HEK293 (cell line): Measurements from ENCODE around the gene IGLL1.
A peak's percentile ranks its signal among the peaks of the same experiment; 100 is the strongest.
"Not testable (repeated sequence)": the region's sequence is repeated elsewhere in the genome, so short reads cannot be mapped to it uniquely, and the experiment has no call there.

Experiments used
- CTCF ChIA-PET: fragments of 350-600 bp; formaldehyde crosslinking; extraction: SDS; loops from one replicate; lab custom pipeline; 2021; ENCODE audit warnings: antibody characterized with exemption; lab: Yijun Ruan, JAX
- POLR2A ChIA-PET: fragments of 300-600 bp; formaldehyde crosslinking; extraction: SDS; loops from one replicate; lab custom pipeline; 2020; ENCODE audit warnings: antibody characterized with exemption, inconsistent platforms; lab: Yijun Ruan, JAX
- H3K27ac ChIP-seq: fragments of 200-500 bp; sonication (Bioruptor generic); 2 replicates; pipeline ENCODE4 v1.5.1; 2014; ENCODE audit warnings: low read depth, low read length, control low read depth, inconsistent platforms; ENCODE audit errors: extremely low read depth
- H3K36me3 ChIP-seq, 2 experiments: fragments of 200-500 bp in 1 of 2; sonication (Bioruptor generic) in 1 of 2; 1 replicate in 1 of 2; 2 replicates in 1 of 2; pipeline ENCODE4 v1.5.1; 2014 to 2017; ENCODE audit warnings: inconsistent platforms in 2 of 2, low read length in 2 of 2; ENCODE audit not compliant: control insufficient read depth in 2 of 2, insufficient read depth in 1 of 2
- H3K4me1 ChIP-seq: fragments of 200-500 bp; sonication (Bioruptor generic); 2 replicates; pipeline ENCODE4 v1.5.1; 2014; ENCODE audit warnings: mild to moderate bottlenecking, low read length, inconsistent platforms; ENCODE audit not compliant: control insufficient read depth, insufficient read depth
- H3K4me3 ChIP-seq: 2 replicates; pipeline ENCODE4 v1.5.1; 2011; ENCODE audit warnings: low read depth, mild to moderate bottlenecking, control low read depth, low read length, moderate library complexity
- H3K9me3 ChIP-seq: fragments of 200-500 bp; sonication (Bioruptor generic); 2 replicates; pipeline ENCODE4 v1.5.1; 2014; ENCODE audit warnings: low read depth, low read length, inconsistent platforms; ENCODE audit not compliant: control insufficient read depth, insufficient read depth
- BCL11A ChIP-seq: fragments of 450-650 bp; formaldehyde crosslinking; IDR thresholded peaks from 2 replicates; pipeline ENCODE4 v1.5.1; 2016; ENCODE audit warnings: low read depth, missing biosample characterization, missing genetic modification characterization
- GFI1B ChIP-seq: fragments of 450-650 bp; formaldehyde crosslinking; IDR thresholded peaks from 2 replicates; pipeline ENCODE4 v1.5.1; 2016; ENCODE audit warnings: missing biosample characterization, missing genetic modification characterization
- RBAK ChIP-seq: fragments of 450-650 bp; formaldehyde crosslinking; IDR thresholded peaks from 2 replicates; pipeline ENCODE4 v1.5.1; 2016; ENCODE audit warnings: missing biosample characterization, missing genetic modification characterization
- TCF7L2 ChIP-seq: IDR thresholded peaks from 2 replicates; pipeline ENCODE4 v1.6.1; 2011; ENCODE audit warnings: low read depth, mild to moderate bottlenecking, inconsistent platforms, low read length, moderate library complexity, borderline replicate concordance
- ZBTB7A ChIP-seq: fragments of 450-650 bp; formaldehyde crosslinking; IDR thresholded peaks from 2 replicates; pipeline ENCODE4 v1.5.1; 2016; ENCODE audit warnings: low read depth, missing biosample characterization, missing genetic modification characterization
- ZFP3 ChIP-seq: fragments of 450-650 bp; formaldehyde crosslinking; IDR thresholded peaks from 2 replicates; pipeline ENCODE4 v1.5.1; 2016; ENCODE audit warnings: low read depth, missing biosample characterization, missing genetic modification characterization
- ZNF184 ChIP-seq: fragments of 450-650 bp; IDR thresholded peaks from 2 replicates; pipeline ENCODE4 v1.5.1; 2018; ENCODE audit warnings: missing biosample characterization, mild to moderate bottlenecking, missing genetic modification characterization
- ZNF223 ChIP-seq: fragments of 450-650 bp; formaldehyde crosslinking; IDR thresholded peaks from 2 replicates; pipeline ENCODE4 v1.5.1; 2016; ENCODE audit warnings: missing biosample characterization, missing genetic modification characterization
- TF ChIP-seq, protein P1 (sequence below): fragments of 450-650 bp; formaldehyde crosslinking; IDR thresholded peaks from 2 replicates; pipeline ENCODE4 v1.5.1; 2016; ENCODE audit warnings: missing biosample characterization, missing genetic modification characterization
- TF ChIP-seq, protein P2 (sequence below): fragments of 450-650 bp; formaldehyde crosslinking; IDR thresholded peaks from 2 replicates; pipeline ENCODE4 v1.5.1; 2016; ENCODE audit warnings: missing biosample characterization, missing genetic modification characterization
- TF ChIP-seq, protein P3 (sequence below): fragments of 450-650 bp; formaldehyde crosslinking; IDR thresholded peaks from 2 replicates; pipeline ENCODE4 v1.5.1; 2016; ENCODE audit warnings: missing biosample characterization, missing genetic modification characterization, low read depth
- TF ChIP-seq, protein P4 (sequence below): fragments of 450-650 bp; formaldehyde crosslinking; IDR thresholded peaks from 2 replicates; pipeline ENCODE4 v1.5.1; 2016; ENCODE audit warnings: missing biosample characterization, missing genetic modification characterization, borderline replicate concordance

Gene IGLL1

DNA sequence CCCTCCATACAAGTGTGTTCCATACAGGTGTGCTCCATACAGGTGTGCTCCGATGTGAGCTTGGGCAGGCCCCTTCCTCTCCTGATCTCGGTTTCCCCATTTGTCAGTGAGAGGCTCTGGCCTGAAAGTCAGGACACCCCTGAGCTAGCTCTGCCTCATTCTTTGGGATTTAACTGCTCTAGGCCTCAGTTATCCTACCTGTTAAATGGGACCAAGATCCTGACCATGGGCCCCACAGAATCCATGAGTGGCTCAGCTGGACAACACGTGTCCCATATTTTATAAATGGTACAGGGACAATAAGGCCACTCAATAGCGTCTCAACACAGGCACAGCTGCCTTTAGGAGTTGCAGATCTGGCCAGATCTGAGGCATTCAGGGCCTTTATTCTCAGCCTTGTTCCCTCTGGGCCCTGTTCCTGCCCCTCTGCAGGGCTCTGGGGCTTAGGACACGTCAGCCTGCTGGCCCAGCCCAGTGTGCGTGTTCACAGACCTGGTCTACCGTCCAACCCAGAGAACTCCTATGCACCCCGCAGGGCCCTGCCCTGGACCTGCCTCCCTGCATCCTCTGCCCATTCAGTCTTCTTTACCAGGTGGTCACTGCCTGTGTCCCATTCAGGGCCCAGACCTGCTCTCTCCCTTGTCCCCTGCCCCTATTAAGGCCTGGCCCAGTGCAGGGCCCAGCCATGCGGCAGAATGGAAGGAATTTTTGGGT is 18.9 kb upstream of the IGLL1 start:
- H3K4me3 ChIP-seq = no peak overlapping the region
- POLR2A ChIA-PET = no interaction called here
- H3K9me3 ChIP-seq = no peaks in the 10 kb centered on the region
- CTCF ChIA-PET = no interaction called here
- H3K27ac ChIP-seq = no peak overlapping the region
- H3K36me3 ChIP-seq = no peaks in the 10 kb centered on the region
- no peak for TF ChIP-seq ZNF184
- TF ChIP-seq, protein P1, sequence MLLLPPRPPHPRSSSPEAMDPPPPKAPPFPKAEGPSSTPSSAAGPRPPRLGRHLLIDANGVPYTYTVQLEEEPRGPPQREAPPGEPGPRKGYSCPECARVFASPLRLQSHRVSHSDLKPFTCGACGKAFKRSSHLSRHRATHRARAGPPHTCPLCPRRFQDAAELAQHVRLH = no peak
- no peak for TF ChIP-seq GFI1B (tag by site-specific recombination)
- no peak for TF ChIP-seq RBAK (tag by site-specific recombination)
- peak; percentile 86 for TF ChIP-seq ZFP3 (tag by site-specific recombination)
- TF ChIP-seq, all 188 proteins: peak for 1
- H3K4me1 ChIP-seq = no peaks in the 10 kb centered on the region

DNA sequence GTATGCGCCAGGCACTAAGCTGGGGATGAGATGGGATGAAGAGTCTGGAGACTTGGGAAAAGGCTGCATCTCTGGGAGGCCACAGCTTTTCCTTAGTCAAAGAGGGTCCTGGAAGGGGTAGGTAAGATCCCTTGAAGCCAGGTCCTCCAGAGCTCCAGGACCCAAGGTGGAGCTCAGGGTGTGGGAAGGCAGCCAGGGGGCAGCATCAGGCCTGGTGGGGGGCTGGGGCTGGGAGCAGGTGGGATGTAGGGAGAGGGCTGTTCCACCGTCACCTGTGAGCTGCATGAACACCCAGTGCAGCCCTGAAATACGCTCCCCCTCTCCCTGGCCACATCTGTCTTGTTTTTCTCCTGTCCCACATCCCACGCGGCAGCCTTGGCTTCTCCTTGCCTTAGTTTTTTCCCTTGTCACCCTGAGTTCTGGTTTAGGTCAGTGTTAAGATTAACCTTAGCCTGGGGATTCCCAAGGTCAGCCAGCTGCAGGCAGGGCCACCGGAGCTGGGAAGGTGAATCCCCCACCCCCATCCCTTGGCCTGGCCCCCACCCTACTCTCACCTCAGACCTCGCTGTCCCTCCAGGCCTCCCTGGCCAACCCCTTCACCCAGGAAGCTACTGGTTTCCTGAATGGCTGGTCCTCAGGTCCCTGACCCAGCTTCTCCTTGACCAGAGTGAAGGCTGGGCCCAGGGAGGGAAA is 17.6 kb upstream of the IGLL1 start:
- not testable (repeated sequence) for H3K27ac ChIP-seq, H3K4me3 ChIP-seq, H3K36me3 ChIP-seq, H3K4me1 ChIP-seq, H3K9me3 ChIP-seq
- POLR2A ChIA-PET = interaction anchor here (0.7 kb wide), 1 partner anchor 30 kb away, joined by 4 read pairs; no protein-coding TSS in a partner anchor
- CTCF ChIA-PET = interaction anchor here (1.0 kb wide), 1 partner anchor 252 kb away, joined by 3 read pairs; no protein-coding TSS in a partner anchor

DNA sequence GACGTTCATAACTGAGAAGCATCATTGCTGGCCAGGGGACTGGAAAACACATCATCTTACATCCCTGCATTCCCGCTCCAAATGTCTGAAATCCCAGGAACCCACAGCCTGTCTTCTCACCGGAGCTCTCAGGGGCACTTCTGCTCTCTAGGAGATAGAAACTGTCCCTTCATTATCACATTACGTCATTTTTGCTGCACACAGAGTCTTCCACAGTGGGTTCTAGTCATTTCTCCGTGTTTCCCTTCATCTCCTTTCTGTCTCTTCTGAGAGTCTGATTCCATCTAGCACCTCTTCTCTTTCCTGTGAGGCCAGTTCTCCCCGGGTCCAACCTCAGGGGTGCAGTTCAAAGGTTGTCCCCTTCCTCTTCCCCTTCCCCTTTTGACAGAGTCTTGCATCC is 15.8 kb upstream of the IGLL1 start:
- POLR2A ChIA-PET, H3K4me3 ChIP-seq, H3K36me3 ChIP-seq, H3K9me3 ChIP-seq, H3K4me1 ChIP-seq, H3K27ac ChIP-seq: not testable (repeated sequence)
- CTCF ChIA-PET = interaction anchor here (0.7 kb wide), 1 partner anchor 24 kb away, joined by 3 read pairs; no protein-coding TSS in a partner anchor

DNA sequence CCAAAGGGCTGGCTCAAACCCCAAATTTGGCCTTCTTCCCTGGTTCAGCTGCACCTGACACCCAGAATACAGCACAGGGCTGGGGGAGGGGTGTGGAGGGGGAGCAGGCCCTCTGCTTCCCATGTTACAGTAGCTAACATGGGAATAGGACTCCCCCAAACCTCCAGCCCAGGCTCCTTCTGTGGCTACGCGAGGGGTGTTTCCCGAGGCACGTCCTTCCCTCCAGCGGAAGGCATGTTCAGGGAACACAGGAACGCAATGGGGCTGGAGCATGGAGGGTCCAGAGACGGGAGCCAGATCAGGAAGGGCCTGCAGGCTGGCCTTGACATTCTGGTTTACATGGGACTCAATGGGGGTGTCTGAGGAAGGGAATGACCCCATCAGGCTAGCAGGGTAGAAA is 11.8 kb upstream of the IGLL1 start:
- Histone ChIP-seq H3K4me3 (no peak overlapping the region), H3K9me3 (no peaks in the 10 kb centered on the region), H3K27ac (no peak overlapping the region)
- CTCF ChIA-PET = interaction anchor here (0.6 to 4.5 kb wide), 36 partner anchors 8 to 420 kb away, joined by 3 to 50 read pairs (median 5); partner anchors contain the start of genes IGLL1 and ZNF70
- TF ChIP-seq TCF7L2 (no peak), ZNF223 (tag by site-specific recombination) (no peak), ZBTB7A (tag by site-specific recombination) (no peak), BCL11A (tag by site-specific recombination) (no peak)
- TF ChIP-seq, protein P2, sequence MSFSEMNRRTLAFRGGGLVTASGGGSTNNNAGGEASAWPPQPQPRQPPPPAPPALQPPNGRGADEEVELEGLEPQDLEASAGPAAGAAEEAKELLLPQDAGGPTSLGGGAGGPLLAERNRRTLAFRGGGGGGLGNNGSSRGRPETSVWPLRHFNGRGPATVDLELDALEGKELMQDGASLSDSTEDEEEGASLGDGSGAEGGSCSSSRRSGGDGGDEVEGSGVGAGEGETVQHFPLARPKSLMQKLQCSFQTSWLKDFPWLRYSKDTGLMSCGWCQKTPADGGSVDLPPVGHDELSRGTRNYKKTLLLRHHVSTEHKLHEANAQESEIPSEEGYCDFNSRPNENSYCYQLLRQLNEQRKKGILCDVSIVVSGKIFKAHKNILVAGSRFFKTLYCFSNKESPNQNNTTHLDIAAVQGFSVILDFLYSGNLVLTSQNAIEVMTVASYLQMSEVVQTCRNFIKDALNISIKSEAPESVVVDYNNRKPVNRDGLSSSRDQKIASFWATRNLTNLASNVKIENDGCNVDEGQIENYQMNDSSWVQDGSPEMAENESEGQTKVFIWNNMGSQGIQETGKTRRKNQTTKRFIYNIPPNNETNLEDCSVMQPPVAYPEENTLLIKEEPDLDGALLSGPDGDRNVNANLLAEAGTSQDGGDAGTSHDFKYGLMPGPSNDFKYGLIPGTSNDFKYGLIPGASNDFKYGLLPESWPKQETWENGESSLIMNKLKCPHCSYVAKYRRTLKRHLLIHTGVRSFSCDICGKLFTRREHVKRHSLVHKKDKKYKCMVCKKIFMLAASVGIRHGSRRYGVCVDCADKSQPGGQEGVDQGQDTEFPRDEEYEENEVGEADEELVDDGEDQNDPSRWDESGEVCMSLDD (tag by site-specific recombination) = no peak
- TF ChIP-seq, protein P3, sequence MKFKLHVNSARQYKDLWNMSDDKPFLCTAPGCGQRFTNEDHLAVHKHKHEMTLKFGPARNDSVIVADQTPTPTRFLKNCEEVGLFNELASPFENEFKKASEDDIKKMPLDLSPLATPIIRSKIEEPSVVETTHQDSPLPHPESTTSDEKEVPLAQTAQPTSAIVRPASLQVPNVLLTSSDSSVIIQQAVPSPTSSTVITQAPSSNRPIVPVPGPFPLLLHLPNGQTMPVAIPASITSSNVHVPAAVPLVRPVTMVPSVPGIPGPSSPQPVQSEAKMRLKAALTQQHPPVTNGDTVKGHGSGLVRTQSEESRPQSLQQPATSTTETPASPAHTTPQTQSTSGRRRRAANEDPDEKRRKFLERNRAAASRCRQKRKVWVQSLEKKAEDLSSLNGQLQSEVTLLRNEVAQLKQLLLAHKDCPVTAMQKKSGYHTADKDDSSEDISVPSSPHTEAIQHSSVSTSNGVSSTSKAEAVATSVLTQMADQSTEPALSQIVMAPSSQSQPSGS (tag by site-specific recombination) = no peak
- TF ChIP-seq, protein P4, sequence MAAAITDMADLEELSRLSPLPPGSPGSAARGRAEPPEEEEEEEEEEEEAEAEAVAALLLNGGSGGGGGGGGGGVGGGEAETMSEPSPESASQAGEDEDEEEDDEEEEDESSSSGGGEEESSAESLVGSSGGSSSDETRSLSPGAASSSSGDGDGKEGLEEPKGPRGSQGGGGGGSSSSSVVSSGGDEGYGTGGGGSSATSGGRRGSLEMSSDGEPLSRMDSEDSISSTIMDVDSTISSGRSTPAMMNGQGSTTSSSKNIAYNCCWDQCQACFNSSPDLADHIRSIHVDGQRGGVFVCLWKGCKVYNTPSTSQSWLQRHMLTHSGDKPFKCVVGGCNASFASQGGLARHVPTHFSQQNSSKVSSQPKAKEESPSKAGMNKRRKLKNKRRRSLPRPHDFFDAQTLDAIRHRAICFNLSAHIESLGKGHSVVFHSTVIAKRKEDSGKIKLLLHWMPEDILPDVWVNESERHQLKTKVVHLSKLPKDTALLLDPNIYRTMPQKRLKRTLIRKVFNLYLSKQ = no peak
- TF ChIP-seq, all 188 proteins: peak for 0
- Histone ChIP-seq H3K4me1 (no peaks in the 10 kb centered on the region), H3K36me3 (no peaks in the 10 kb centered on the region)
- POLR2A ChIA-PET = no interaction called here
